ENCODE results near the gene CACNA2D4. TPM values are rescaled to one million over a fixed set of nuclear protein-coding genes. Genes with fewer than 3 reads are reported as not detected.
"Not testable (repeated sequence)": the region's sequence is repeated elsewhere in the genome, so short reads cannot be mapped to it uniquely, and the experiment has no call there.

The CACNA2D4 gene
- total and polyA plus RNA-seq, 5 donors from 2014 or later: 2.9 to 10.4 (median 6.4) TPM

DNA sequence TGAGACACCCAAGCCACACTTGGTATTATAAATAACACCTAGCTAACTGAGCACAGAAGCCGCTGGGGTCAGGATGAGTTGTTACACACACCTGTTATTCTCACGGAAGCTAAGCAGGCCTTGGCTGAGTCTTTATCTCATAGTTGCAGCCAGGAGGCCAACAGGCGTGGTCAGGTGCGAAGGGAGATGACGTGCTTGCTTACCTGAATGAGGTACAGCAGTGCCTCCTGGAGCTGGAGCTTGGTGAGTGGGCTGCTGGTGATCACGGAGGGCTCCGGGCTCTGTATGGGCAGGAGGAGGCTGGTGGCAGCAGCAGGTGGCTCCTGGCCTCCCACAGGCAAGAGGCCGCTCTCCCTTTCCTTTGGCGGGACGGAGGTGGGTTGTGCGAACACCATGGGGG is 30.4 kb upstream of the CACNA2D4 start:
- no peak overlapping the region for H3K4me3 ChIP-seq (ENCODE audit: low read depth, low read length)
- no peaks in the 10 kb centered on the region for H3K9me3 ChIP-seq (ENCODE audit: control insufficient read depth in 2 of 2, low read length in 2 of 2)
- Mint-ChIP-seq H3K4me1 (peaks cover 7 to 22% (median 16%) of the 10 kb centered on the region in 4 donors), H3K27ac (no peak overlapping the region), H3K9me3 (peaks cover 0 to 2% (median 0%) of the 10 kb centered on the region in 7 donors), H3K4me3 (peak overlapping the region in 1 of 4 donors; percentile 41), H3K36me3 (peaks cover 78% of the 10 kb centered on the region), H3K27me3 (no peaks in the 10 kb centered on the region)
- ATAC-seq (ENCODE audit: low read depth in 2 of 2) (no peak), DNase-seq (no peak)
- H3K36me3 ChIP-seq (ENCODE audit: control insufficient read depth, insufficient read depth, low read length): peaks cover 69% of the 10 kb centered on the region
- H3K4me1 ChIP-seq (ENCODE audit: control insufficient read depth, insufficient read depth, low read length, poor library complexity, severe bottlenecking): peaks cover 18% of the 10 kb centered on the region
- no peak overlapping the region for H3K27ac ChIP-seq (ENCODE audit: insufficient read depth, low read length, poor library complexity, severe bottlenecking)
- no peaks in the 10 kb centered on the region for H3K27me3 ChIP-seq (ENCODE audit: control insufficient read depth, insufficient read depth, low read length)

DNA sequence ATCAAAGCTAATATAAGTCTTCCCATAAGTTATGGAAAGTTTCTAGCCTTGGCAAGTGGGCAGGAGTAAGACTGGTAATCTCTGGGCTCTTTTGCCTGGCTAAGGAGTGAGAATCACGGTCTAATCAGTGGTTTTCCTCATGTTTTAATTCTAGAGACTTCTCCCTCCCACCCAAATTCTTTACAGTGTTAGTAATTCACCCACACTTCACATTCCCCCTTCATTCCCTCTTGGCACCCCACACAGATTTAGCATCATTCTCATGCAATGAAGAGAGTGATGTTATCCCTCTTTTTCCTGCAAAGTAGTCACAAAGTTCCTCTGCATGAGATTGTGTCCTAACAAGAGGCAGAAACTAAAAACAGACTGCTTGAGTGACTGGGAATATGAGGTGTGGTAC is 28.6 kb upstream of the CACNA2D4 start:
- H3K27ac ChIP-seq (ENCODE audit: insufficient read depth, low read length, poor library complexity, severe bottlenecking): no peak overlapping the region
- peak overlapping the region; percentile 2 to 62 (median 12) for H3K27ac Mint-ChIP-seq
- peaks cover 81% of the 10 kb centered on the region for H3K36me3 Mint-ChIP-seq
- H3K9me3 Mint-ChIP-seq: peaks cover 0 to 2% (median 0%) of the 10 kb centered on the region in 7 donors
- peaks cover 18% of the 10 kb centered on the region for H3K4me1 ChIP-seq (ENCODE audit: control insufficient read depth, insufficient read depth, low read length, poor library complexity, severe bottlenecking)
- no peak overlapping the region for H3K4me3 Mint-ChIP-seq
- peaks cover 12 to 28% (median 21%) of the 10 kb centered on the region in 4 donors for H3K4me1 Mint-ChIP-seq
- no peaks in the 10 kb centered on the region for H3K27me3 ChIP-seq (ENCODE audit: control insufficient read depth, insufficient read depth, low read length)
- no peaks in the 10 kb centered on the region for H3K9me3 ChIP-seq (ENCODE audit: control insufficient read depth in 2 of 2, low read length in 2 of 2)
- no peaks in the 10 kb centered on the region for H3K27me3 Mint-ChIP-seq
- DNase-seq: no peak
- H3K4me3 ChIP-seq (ENCODE audit: low read depth, low read length): no peak overlapping the region
- ATAC-seq (ENCODE audit: low read depth in 2 of 2): no peak
- peaks cover 51% of the 10 kb centered on the region for H3K36me3 ChIP-seq (ENCODE audit: control insufficient read depth, insufficient read depth, low read length)

DNA sequence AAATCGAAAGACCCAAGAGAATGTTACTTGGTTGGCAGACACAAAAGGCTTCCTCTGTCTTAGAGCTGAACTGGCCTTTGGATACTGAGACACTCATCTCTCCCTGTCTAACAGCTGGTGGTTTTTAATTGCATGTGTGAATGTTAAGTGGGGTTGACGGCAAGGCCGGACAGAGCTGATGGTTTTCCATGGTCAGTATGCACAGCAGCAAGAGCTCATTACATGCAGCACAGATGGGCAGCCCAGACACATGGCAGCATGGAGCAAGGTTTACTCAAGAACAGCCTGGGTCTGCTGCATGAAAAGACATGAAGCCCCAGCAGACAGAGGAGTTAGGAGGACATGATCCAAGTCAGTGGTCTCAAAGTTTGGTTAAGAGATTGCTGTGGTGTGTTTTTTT is 27.8 kb upstream of the CACNA2D4 start:
- ATAC-seq (ENCODE audit: low read depth in 2 of 2): no peak
- Mint-ChIP-seq H3K4me1 (peaks cover 10 to 25% (median 22%) of the 10 kb centered on the region in 4 donors), H3K36me3 (peaks cover 73% of the 10 kb centered on the region), H3K9me3 (peaks cover 0 to 2% (median 0%) of the 10 kb centered on the region in 7 donors), H3K27me3 (no peaks in the 10 kb centered on the region), H3K27ac (peak overlapping the region in 1 of 3 donors; percentile 53), H3K4me3 (no peak overlapping the region)
- Histone ChIP-seq H3K4me1 (ENCODE audit: control insufficient read depth, insufficient read depth, low read length, poor library complexity, severe bottlenecking) (peaks cover 18% of the 10 kb centered on the region), H3K4me3 (ENCODE audit: low read depth, low read length) (no peak overlapping the region), H3K27ac (ENCODE audit: insufficient read depth, low read length, poor library complexity, severe bottlenecking) (no peak overlapping the region), H3K27me3 (ENCODE audit: control insufficient read depth, insufficient read depth, low read length) (no peaks in the 10 kb centered on the region), H3K36me3 (ENCODE audit: control insufficient read depth, insufficient read depth, low read length) (peaks cover 48% of the 10 kb centered on the region), H3K9me3 (ENCODE audit: control insufficient read depth in 2 of 2, low read length in 2 of 2) (no peaks in the 10 kb centered on the region)
- no peak for DNase-seq

DNA sequence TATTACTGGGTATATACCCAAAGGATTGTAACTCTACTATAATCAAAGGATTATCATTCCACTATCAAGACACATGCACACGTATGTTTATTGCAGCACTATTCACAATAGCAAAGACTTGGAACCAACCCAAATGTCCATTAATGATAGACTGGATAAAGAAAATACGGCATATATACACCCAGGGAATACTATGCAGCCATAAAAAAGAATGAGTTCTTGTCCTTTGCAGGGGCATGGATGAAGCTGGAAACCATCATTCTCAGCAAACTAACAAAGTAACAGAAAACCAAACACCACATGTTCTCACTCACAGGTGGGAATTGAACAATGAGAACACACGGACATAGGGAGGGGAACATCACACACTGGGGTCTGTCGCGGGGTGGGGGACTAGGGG is 27.1 kb upstream of the CACNA2D4 start:
- H3K4me1 ChIP-seq (ENCODE audit: control insufficient read depth, insufficient read depth, low read length, poor library complexity, severe bottlenecking): peaks cover 14% of the 10 kb centered on the region
- not testable (repeated sequence) for H3K27ac Mint-ChIP-seq; DNase-seq; H3K9me3 Mint-ChIP-seq; H3K27me3 Mint-ChIP-seq; H3K27ac ChIP-seq (ENCODE audit: insufficient read depth, low read length, poor library complexity, severe bottlenecking); H3K9me3 ChIP-seq (ENCODE audit: control insufficient read depth in 2 of 2, low read length in 2 of 2); H3K27me3 ChIP-seq (ENCODE audit: control insufficient read depth, insufficient read depth, low read length); H3K4me3 Mint-ChIP-seq; ATAC-seq (ENCODE audit: low read depth in 2 of 2); H3K4me3 ChIP-seq (ENCODE audit: low read depth, low read length)
- peaks cover 49% of the 10 kb centered on the region for H3K36me3 ChIP-seq (ENCODE audit: control insufficient read depth, insufficient read depth, low read length)
- peaks cover 8 to 25% (median 20%) of the 10 kb centered on the region in 4 donors for H3K4me1 Mint-ChIP-seq
- H3K36me3 Mint-ChIP-seq: peaks cover 77% of the 10 kb centered on the region

DNA sequence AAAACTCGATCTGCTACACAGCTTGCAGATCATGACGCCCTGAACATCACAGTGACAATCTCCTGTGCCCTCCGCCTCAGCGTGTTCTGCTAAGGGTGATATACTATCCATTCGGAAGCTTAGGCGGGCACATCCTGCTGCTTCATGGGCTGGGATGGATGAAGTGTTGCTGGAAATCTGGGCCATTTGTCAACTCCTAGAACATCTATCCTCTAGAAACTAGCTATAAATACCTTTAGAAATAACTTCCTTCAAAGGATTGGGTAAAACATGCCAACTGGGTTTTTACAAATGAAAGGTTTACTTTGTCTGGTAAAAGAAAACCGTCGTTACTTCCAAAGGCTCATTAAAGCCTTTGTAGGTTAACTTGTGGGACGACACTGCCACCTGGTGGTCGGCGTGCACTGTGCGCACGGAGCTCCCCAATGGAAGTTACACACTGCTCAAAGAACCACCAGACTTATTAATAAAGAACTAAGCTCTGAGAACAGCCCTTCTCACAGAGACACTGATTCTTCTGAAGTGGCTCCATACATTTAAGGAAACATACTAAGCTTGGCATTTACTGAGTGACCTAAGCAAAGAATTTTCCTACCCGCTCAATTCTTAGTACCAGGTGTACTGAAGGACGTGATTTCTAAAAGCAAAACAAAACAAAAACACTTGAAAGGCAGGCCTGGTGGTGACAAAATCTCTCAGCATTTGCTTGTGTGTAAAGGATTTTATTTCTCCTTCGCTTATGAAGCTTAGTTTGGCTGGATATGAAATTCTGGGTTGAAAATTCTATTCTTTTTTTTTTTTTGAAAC is 21.6 kb upstream of the CACNA2D4 start:
- Mint-ChIP-seq H3K27ac (peak overlapping the region in 2 of 3 donors; percentile 71 to 80), H3K4me1 (peaks cover 4 to 28% (median 15%) of the 10 kb centered on the region in 4 donors), H3K27me3 (no peaks in the 10 kb centered on the region), H3K9me3 (no peaks in the 10 kb centered on the region), H3K4me3 (no peak overlapping the region), H3K36me3 (peaks cover 57% of the 10 kb centered on the region)
- H3K4me1 ChIP-seq (ENCODE audit: control insufficient read depth, insufficient read depth, low read length, poor library complexity, severe bottlenecking): peaks cover 4% of the 10 kb centered on the region
- peak; percentile 95 to 98 for ATAC-seq (ENCODE audit: low read depth in 2 of 2)
- H3K4me3 ChIP-seq (ENCODE audit: low read depth, low read length): no peak overlapping the region
- no peaks in the 10 kb centered on the region for H3K27me3 ChIP-seq (ENCODE audit: control insufficient read depth, insufficient read depth, low read length)
- H3K9me3 ChIP-seq (ENCODE audit: control insufficient read depth in 2 of 2, low read length in 2 of 2): no peaks in the 10 kb centered on the region
- peak; percentile 79 to 88 (median 84) for DNase-seq
- H3K36me3 ChIP-seq (ENCODE audit: control insufficient read depth, insufficient read depth, low read length): peaks cover 20% of the 10 kb centered on the region
- no peak overlapping the region for H3K27ac ChIP-seq (ENCODE audit: insufficient read depth, low read length, poor library complexity, severe bottlenecking)

DNA sequence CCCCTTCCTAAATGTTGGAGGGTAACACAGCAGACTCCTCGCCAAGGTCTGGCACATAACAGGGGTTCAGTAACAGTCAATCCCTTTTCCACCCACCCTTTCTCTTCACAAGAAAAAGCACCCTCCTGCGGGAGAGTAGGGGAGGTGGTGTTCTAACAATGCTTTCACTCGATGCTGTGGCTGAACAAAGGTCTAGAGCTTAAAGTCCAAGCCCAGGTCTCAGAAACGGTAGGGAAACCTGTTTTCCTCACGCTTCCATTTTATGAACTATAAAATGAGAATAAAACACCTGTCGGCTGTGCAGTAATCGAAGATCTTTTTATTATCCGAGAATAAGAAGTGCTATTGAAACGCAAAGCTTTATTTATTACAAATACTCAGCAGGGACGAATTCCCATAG is 20.9 kb upstream of the CACNA2D4 start:
- Histone ChIP-seq H3K27me3 (ENCODE audit: control insufficient read depth, insufficient read depth, low read length) (no peaks in the 10 kb centered on the region), H3K9me3 (ENCODE audit: control insufficient read depth in 2 of 2, low read length in 2 of 2) (no peaks in the 10 kb centered on the region), H3K4me1 (ENCODE audit: control insufficient read depth, insufficient read depth, low read length, poor library complexity, severe bottlenecking) (peaks cover 4% of the 10 kb centered on the region), H3K36me3 (ENCODE audit: control insufficient read depth, insufficient read depth, low read length) (peaks cover 20% of the 10 kb centered on the region), H3K27ac (ENCODE audit: insufficient read depth, low read length, poor library complexity, severe bottlenecking) (no peak overlapping the region), H3K4me3 (ENCODE audit: low read depth, low read length) (no peak overlapping the region)
- Mint-ChIP-seq H3K36me3 (peaks cover 52% of the 10 kb centered on the region), H3K27me3 (no peaks in the 10 kb centered on the region), H3K27ac (no peak overlapping the region), H3K9me3 (no peaks in the 10 kb centered on the region), H3K4me3 (no peak overlapping the region), H3K4me1 (peaks cover 3 to 28% (median 13%) of the 10 kb centered on the region in 4 donors)
- DNase-seq (no peak), ATAC-seq (ENCODE audit: low read depth in 2 of 2) (no peak)

DNA sequence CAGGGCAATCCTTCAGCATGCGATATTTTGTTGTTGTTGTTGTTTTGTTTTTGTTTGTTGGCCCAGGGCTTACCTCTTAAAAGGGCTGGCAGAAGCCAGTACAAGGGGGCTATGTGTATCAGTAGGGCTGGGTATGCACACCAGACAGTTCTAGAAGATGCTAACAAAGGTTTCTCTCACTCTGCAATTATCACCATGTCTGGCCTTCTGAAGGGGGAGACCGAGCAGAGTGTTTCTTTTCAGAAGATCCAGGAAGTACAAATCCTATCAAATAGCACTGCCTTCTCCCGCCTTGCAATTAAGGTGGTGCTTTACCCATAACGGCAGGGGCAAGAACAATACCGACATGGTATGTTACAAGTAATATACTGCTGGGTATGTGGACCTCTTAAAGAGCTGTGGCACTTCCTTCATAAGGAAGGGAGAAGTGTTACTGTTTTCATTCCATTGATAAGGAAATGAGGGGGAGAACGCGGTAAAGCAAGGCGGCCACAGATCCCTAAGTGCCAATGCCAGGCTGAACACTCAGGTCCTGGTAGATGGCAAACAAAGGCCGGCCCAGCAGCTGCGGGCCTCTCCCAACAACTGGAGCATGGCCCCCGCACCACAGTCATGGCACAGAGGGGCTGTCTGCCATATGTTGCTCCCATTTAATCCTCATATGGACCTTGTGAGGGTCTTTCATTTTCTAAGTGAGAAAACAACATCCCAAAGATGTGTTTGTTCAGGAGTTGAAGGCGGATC is 19.2 kb upstream of the CACNA2D4 start:
- peaks cover 5 to 17% (median 8%) of the 10 kb centered on the region in 4 donors for H3K4me1 Mint-ChIP-seq
- H3K27me3 Mint-ChIP-seq: no peaks in the 10 kb centered on the region
- peaks cover 20% of the 10 kb centered on the region for H3K36me3 ChIP-seq (ENCODE audit: control insufficient read depth, insufficient read depth, low read length)
- no peaks in the 10 kb centered on the region for H3K27me3 ChIP-seq (ENCODE audit: control insufficient read depth, insufficient read depth, low read length)
- no peaks in the 10 kb centered on the region for H3K9me3 ChIP-seq (ENCODE audit: control insufficient read depth in 2 of 2, low read length in 2 of 2)
- no peak overlapping the region for H3K27ac ChIP-seq (ENCODE audit: insufficient read depth, low read length, poor library complexity, severe bottlenecking)
- peaks cover 4% of the 10 kb centered on the region for H3K4me1 ChIP-seq (ENCODE audit: control insufficient read depth, insufficient read depth, low read length, poor library complexity, severe bottlenecking)
- no peak overlapping the region for H3K27ac Mint-ChIP-seq
- H3K4me3 ChIP-seq (ENCODE audit: low read depth, low read length): no peak overlapping the region
- no peak overlapping the region for H3K4me3 Mint-ChIP-seq
- no peak for DNase-seq
- H3K9me3 Mint-ChIP-seq: no peaks in the 10 kb centered on the region
- no peak for ATAC-seq (ENCODE audit: low read depth in 2 of 2)
- peaks cover 35% of the 10 kb centered on the region for H3K36me3 Mint-ChIP-seq
